K562 (cell line): ENCODE results near the gene CUL9. TPM values are rescaled to one million over a fixed set of nuclear protein-coding genes. Genes with fewer than 3 reads are reported as not detected.

ENCODE experiments used
- EHMT2 ChIP-seq: fragments of 450-650 bp; IDR thresholded peaks from 2 replicates; pipeline ENCODE4 v1.6.1; 2018; ENCODE audit warnings: antibody characterized with exemption
- FOXP1 ChIP-seq: sonication (generic); formaldehyde crosslinking; IDR thresholded peaks from 2 replicates; pipeline ENCODE4 v1.8.0; 2022; ENCODE audit warnings: mild to moderate bottlenecking, missing genetic modification reagents
- FOXP4 ChIP-seq: sonication (generic); formaldehyde crosslinking; IDR thresholded peaks from 2 replicates; pipeline ENCODE4 v1.8.0; 2022; ENCODE audit warnings: mild to moderate bottlenecking, missing genetic modification reagents, borderline replicate concordance
- MBD1 ChIP-seq: fragments of 250-450 bp; sonication (Bioruptor Pico); IDR thresholded peaks from 2 replicates; pipeline ENCODE4 v1.8.0; 2022; ENCODE audit warnings: inconsistent platforms
- MLX ChIP-seq, 2 experiments: fragments of 450-650 bp in 1 of 2; sonication (generic) in 1 of 2; formaldehyde crosslinking; conservative IDR thresholded peaks; 2 replicates each; pipeline versions ENCODE4 v1.4.0 to v1.8.1; 2020 to 2022; ENCODE audit warnings: mild to moderate bottlenecking in 1 of 2, missing genetic modification reagents in 1 of 2
- NFATC3 ChIP-seq: fragments of 450-650 bp; IDR thresholded peaks from 2 replicates; pipeline ENCODE4 v1.6.1; 2017; ENCODE audit warnings: mild to moderate bottlenecking
- RBM15 ChIP-seq: fragments of 200-400 bp; formaldehyde crosslinking; IDR thresholded peaks from 2 replicates; pipeline ENCODE4 v1.6.1; 2018; ENCODE audit warnings: mild to moderate bottlenecking, low read length, moderate library complexity; ENCODE audit not compliant: insufficient read depth
- REST ChIP-seq, 2 experiments: fragments of 450-650 bp; formaldehyde crosslinking in 1 of 2; IDR thresholded peaks; 2 replicates each; pipeline versions ENCODE4 v1.4.0 to v1.6.1; 2014 to 2020; ENCODE audit warnings: mild to moderate bottlenecking in 2 of 2, borderline replicate concordance in 1 of 2, low read depth in 1 of 2
- RUNX1 ChIP-seq: sonication (generic); IDR thresholded peaks from 2 replicates; pipeline ENCODE4 v1.6.1; 2016; ENCODE audit warnings: antibody characterized with exemption, low read depth
- SAP30 ChIP-seq: fragments of 200-600 bp; sonication (generic); IDR thresholded peaks from 2 replicates; pipeline ENCODE4 v1.6.1; 2012; ENCODE audit warnings: borderline replicate concordance, low read depth, mild to moderate bottlenecking, moderate library complexity, low read length, control low read depth, inconsistent platforms; ENCODE audit not compliant: insufficient read depth, poor library complexity, severe bottlenecking
- SMARCC2 ChIP-seq: fragments of 450-650 bp; IDR thresholded peaks from 2 replicates; pipeline ENCODE4 v1.6.1; 2017; ENCODE audit warnings: antibody characterized with exemption, moderate library complexity, mild to moderate bottlenecking, low read depth
- TAL1 ChIP-seq: fragments of 450-650 bp; IDR thresholded peaks from 2 replicates; pipeline ENCODE4 v1.6.1; 2016; ENCODE audit warnings: mild to moderate bottlenecking
- ZNF224 ChIP-seq: sonication (generic); formaldehyde crosslinking; IDR thresholded peaks from 2 replicates; pipeline ENCODE4 v1.8.0; 2022; ENCODE audit warnings: mild to moderate bottlenecking, missing genetic modification reagents
- ZNF444 ChIP-seq: fragments of 250-450 bp; sonication (Bioruptor Pico); IDR thresholded peaks from 2 replicates; pipeline ENCODE4 v1.4.0; 2020; ENCODE audit warnings: mild to moderate bottlenecking, moderate library complexity
- polyA plus RNA-seq, 8 experiments: library from polyadenylated mRNA; depleted of rRNA in 4 of 8; stranded (reverse) in 5 of 8; unstranded in 3 of 8; fragments of >200 nt; fragmentation: Nextera tagmentation in 2 of 8; fragmentation: Illumina TruSeq in 1 of 8; extraction: Ambion mirVana in 2 of 8; extraction: Trizol in 1 of 8; gene quantifications; 2 replicates each; pipeline versions ENCODE4 v1.2.1 to v1.2.3, GENCODE V29; 2011 to 2014; ENCODE audit warnings: inconsistent platforms in 1 of 8, missing spikeins in 1 of 8
- total RNA-seq, 7 experiments: library from RNA; depleted of rRNA in 6 of 7; stranded (reverse); fragments of >200 nt in 6 of 7; fragmentation: Illumina TruSeq in 2 of 7; extraction: Trizol in 2 of 7; gene quantifications; 2 replicates each; pipeline versions ENCODE4 v1.2.1 to v1.2.3, GENCODE V29; 2011 to 2021; ENCODE audit warnings: low replicate concordance in 1 of 7

The CUL9 gene
- total and polyA plus RNA-seq, 9 of the 15 experiments (the other 6 are each of a cell fraction or from before 2014, with no cell fraction given): 0.50 to 20.7 (median 6.6) TPM

GRCh38 chr6:43170931-43171706 is 10.9 kb upstream of the CUL9 start, which contains the start of gene SRF (continued):
- TF ChIP-seq REST (IDR thresholded peaks at IDR 0.05; ENCODE audit: borderline replicate concordance) (peak; percentile 37; the same call in 1 of the 2 replicates), REST (CRISPR knock-in tag; IDR thresholded peaks at IDR 0.05; ENCODE audit: low read depth) (peak; percentile 85), RBM15 (no peak), FOXP4 (CRISPR knock-in tag) (no peak), TAL1 (no peak), FOXP1 (peak; percentile 96), ZNF224 (CRISPR knock-in tag) (no peak), SAP30 (peak; percentile 61), MBD1 (no peak), EHMT2 (no peak), SMARCC2 (no peak), RUNX1 (no peak), ZNF444 (no peak), NFATC3 (no peak), MLX (CRISPR knock-in tag; conservative IDR thresholded peaks at IDR 0.05) (no peak)
